Islet of Langerhans (tissue), 1 donor: ENCODE results near the gene PCDHGA8.
"Not testable (repeated sequence)": the region's sequence is repeated elsewhere in the genome, so short reads cannot be mapped to it uniquely, and the experiment has no call there.

Source experiments
- FAIRE-seq: peaks from one replicate; lab custom pipeline; 2011; peaks lifted over from hg19 to GRCh38; lab: Jason Lieb, UNC

Gene PCDHGA8

DNA sequence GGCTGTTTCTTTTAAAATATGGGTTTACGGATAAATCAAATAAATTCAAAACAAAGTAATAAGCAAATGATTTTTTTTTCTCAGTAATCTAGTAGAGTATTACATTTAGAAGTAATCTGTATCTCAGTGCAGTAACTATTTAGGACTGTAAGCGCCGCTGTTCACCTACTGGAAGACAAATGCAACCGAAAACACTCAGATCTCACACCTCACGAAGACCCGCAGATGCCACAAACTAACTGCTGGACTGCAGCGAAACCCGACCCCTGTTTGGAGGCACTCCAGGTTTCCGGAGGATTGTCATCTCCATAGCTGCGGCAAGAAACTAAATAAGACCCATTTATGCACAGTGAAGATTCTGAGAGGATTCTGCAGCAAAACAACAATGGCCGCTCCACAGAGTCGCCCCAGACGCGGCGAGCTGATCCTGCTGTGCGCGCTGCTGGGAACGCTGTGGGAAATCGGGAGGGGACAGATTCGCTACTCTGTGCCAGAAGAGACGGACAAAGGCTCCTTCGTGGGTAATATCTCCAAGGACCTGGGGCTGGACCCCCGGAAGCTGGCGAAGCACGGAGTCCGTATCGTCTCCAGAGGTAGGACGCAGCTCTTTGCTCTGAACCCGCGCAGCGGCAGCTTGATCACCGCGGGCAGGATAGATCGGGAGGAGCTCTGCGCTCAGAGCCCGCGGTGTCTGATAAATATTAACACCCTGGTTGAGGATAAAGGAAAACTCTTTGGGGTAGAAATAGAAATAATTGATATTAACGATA lies at the start of gene PCDHGA8:
Gene PCDHGA8 (plus strand): TSS at position 205 of the 770 bp plus-strand sequence. CDS start 181 bp downstream, at position 386.
- no peak for FAIRE-seq

DNA sequence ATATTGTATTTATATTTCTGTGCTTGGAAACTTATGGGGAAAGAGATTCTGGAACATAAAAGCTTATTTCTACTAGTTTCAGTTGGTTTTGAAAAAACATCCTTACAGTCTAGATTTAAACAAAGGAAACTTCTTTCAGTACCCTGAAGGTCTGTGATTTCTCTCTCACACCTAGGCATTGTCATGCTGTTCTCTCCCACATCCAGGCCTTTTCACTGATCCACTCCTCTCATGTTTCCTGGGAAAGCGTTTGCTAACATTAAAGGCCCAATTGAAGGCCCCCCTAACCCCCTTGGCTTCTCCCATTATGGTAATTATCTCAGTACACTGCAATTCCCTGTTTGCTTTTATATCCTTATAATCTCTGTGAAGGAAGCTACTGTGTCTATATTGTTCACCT lies 49.7 kb upstream of the PCDHGA8 start:
- no peak for FAIRE-seq

DNA sequence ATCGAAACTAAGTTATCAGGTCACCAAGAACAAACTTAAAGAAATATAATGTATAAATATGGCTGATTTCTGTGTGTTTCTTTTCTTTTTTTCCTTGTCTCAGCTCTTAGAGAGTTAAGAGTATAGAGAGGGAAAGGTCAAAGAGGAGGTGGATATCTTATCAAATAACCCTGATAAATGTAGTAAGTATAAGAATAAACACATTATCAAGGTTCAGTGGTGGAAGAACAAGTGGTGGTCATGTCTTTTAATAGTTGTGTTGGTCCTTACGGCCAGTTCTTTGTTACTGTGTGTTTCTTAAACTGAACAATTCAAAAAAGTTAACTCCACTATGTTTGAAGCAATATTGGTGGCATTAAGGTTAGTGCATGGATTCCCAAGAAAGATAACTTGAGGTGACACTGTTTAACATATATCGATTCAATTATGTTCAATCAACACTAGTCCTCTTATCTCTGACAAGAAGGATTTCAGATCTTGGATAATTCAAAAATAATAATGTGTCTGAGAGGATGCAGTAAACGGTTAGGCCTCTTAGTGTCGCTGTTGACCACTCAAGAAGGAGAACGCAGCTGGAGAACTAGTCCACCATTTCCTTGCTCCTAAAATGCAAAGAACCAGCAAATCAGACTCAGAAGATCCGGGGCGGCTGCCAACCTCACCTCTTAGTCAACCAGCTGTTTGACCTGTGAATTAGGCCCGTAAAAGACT lies 49.0 kb upstream of the PCDHGA8 start, which contains the start of gene PCDHGA3:
Gene PCDHGA3 (plus strand): TSS at position 588 of the 711 bp plus-strand sequence. CDS start 205 bp downstream, outside the sequence.
- no peak for FAIRE-seq

- no peak for FAIRE-seq
These were observed 48.4 kb upstream of the PCDHGA8 start for GRCh38 chr5:141343953-141344463.

DNA sequence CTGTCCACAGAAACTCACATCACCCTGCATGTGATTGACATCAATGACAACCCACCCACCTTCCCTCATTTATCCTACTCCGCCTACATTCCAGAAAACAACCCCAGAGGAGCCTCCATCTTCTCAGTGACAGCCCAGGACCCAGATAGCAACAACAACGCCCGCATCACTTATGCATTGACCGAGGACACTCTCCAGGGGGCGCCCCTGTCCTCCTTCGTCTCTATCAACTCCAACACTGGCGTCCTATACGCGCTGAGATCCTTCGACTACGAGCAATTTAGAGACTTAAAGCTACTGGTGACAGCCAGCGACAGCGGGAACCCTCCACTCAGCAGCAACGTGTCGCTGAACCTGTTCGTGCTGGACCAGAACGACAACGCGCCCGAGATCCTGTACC lies 47.1 kb upstream of the PCDHGA8 start:
- FAIRE-seq: no peak

GRCh38 chr5:141346017-141346416 lies 46.4 kb upstream of the PCDHGA8 start:
- not testable (repeated sequence) for FAIRE-seq

- no peak for FAIRE-seq
These were observed 42.4 kb upstream of the PCDHGA8 start, which contains the start of gene PCDHGB1 for GRCh38 chr5:141349917-141350619. TSS of gene PCDHGB1 (plus strand) at chr5:141350099. CDS start at chr5:141350261, 162 bp downstream.

DNA sequence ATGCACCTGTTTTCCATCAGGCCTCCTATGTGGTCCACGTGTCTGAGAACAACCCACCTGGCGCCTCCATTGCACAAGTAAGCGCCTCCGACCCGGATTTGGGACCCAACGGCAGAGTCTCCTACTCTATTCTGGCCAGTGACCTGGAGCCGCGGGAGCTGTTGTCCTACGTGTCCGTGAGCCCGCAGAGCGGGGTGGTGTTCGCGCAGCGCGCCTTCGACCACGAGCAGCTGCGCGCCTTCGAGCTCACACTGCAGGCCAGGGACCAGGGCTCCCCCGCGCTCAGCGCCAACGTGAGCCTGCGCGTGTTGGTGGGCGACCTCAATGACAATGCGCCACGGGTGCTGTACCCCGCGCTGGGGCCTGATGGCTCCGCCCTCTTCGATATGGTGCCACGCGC lies 40.8 kb upstream of the PCDHGA8 start:
- FAIRE-seq: no peak

DNA sequence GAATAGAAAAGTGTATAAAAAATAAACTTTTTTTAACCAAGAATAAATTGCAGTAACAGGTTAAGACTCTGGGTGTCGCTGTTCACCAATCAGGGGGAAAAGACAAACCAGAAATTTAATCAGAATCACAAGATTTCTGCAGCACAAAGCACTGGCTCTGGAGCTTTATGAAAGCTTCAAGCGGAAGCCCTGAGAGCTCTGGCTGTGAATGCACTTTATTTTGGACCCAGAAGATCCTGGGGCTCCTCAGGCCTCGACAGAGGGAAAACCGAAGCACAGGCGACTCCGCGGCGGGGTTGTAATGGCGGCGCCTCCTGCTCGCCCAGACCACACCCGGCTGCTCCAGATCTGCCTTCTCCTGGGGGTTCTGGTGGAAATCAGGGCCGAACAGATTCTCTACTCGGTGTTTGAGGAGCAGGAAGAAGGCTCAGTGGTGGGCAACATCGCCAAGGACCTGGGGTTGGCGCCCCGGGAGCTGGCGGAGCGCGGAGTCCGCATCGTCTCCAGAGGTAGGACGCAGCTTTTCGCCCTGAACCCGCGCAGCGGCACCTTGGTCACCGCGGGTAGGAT lies 37.4 kb upstream of the PCDHGA8 start, which contains the start of gene PCDHGA4:
Gene PCDHGA4 (plus strand): TSS at position 122 of the 570 bp plus-strand sequence. CDS start 87 bp downstream, at position 209.
- FAIRE-seq: no peak

- FAIRE-seq: no peak
These were observed 36.8 kb upstream of the PCDHGA8 start for GRCh38 chr5:141355641-141356040.

GRCh38 chr5:141356133-141356532 lies 36.3 kb upstream of the PCDHGA8 start:
- no peak for FAIRE-seq

DNA sequence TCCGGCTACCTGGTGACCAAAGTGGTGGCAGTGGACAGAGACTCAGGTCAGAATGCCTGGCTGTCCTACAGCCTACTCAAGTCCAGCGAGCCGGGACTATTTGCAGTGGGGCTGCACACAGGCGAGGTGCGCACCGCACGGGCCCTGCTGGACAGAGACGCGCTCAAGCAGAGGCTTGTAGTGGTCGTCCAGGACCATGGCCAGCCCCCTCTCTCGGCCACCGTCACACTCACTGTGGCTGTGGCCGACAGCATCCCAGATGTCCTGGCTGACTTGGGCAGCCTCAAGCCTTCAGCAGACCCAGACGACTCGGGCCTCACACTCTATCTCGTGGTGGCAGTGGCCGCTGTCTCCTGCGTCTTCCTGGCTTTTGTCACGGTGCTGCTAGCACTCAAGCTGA lies 35.5 kb upstream of the PCDHGA8 start:
- no peak for FAIRE-seq

- no peak for FAIRE-seq
These were observed 32.5 kb upstream of the PCDHGA8 start, which contains the start of gene PCDHGB2 for GRCh38 chr5:141359790-141360426. TSS of gene PCDHGB2 (plus strand) at chr5:141359994. CDS start at chr5:141360136, 142 bp downstream.

DNA sequence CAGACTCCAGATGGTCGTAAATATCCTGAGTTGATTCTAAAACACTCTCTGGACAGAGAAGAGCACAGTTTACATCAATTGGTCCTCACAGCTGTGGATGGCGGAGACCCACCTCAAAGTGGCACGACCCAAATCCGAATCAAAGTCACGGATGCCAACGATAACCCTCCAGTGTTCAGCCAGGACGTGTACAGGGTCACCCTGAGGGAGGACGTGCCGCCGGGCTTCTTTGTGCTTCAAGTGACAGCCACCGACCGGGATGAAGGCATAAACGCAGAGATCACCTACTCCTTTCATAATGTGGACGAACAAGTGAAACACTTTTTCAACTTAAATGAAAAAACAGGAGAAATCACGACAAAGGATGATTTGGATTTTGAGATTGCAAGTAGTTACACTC lies 31.7 kb upstream of the PCDHGA8 start:
- FAIRE-seq: no peak

DNA sequence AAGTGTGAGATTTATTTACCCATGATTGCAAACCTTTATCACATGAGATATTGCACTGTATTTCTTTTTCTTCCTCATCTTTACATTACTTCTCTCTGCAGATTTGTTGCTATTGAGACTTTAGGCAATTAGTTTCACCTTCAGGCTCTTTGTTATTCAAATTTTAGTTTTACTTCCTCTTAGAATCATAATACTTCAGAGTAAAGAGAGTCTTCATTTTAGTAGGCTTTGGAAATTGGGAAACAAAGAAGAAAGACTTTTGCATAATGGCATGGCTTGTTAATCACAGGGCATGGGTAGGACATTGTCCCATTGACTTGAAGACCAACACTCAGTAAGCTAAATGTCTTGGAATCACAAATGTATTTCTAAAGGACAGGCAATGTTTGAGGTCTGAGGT lies 29.7 kb upstream of the PCDHGA8 start:
- FAIRE-seq: no peak

GRCh38 chr5:141363952-141364660 lies 28.3 kb upstream of the PCDHGA8 start, which contains the start of gene PCDHGA5:
TSS of gene PCDHGA5 (plus strand) at chr5:141364162. CDS start at chr5:141364331, 169 bp downstream.
- FAIRE-seq: no peak

GRCh38 chr5:141366016-141366896 lies 26.2 kb upstream of the PCDHGA8 start:
- FAIRE-seq: no peak

- no peak for FAIRE-seq
These were observed 22.2 kb upstream of the PCDHGA8 start, which contains the start of gene PCDHGB3 for GRCh38 chr5:141369994-141370848. TSS of gene PCDHGB3 (plus strand) at chr5:141370242. CDS start at chr5:141370395, 153 bp downstream.
